DND-41 (cell line): ENCODE data around the gene AGPAT4.

ENCODE experiments used
- ATAC-seq: fragments of 200-7000 bp; cut with Tn5 transposase; 3 replicates; pipeline ENCODE4 v1.9.1; 2021; ENCODE audit warnings: low read depth; ENCODE audit not compliant: insufficient read depth
- DNase-seq: peaks from one replicate; pipeline ENCODE4 v3.0.0-alpha.2; 2020
- H2AFZ ChIP-seq: 2 replicates; pipeline ENCODE4 v1.6.0; 2012; ENCODE audit warnings: low read depth, low read length
- H3K27ac ChIP-seq: 2 replicates; pipeline ENCODE4 v1.5.1; 2012; ENCODE audit warnings: low read length, inconsistent platforms
- H3K27me3 ChIP-seq: fragments of 200-600 bp; sonication (generic); 2 replicates; pipeline ENCODE4 v1.6.0; 2012; ENCODE audit warnings: low read length, mild to moderate bottlenecking, inconsistent platforms; ENCODE audit not compliant: insufficient read depth, poor library complexity
- H3K36me3 ChIP-seq: 2 replicates; pipeline ENCODE4 v1.5.1; 2012; ENCODE audit warnings: low read length, inconsistent platforms; ENCODE audit not compliant: insufficient read depth
- H3K4me1 ChIP-seq: 2 replicates; pipeline ENCODE4 v1.5.1; 2012; ENCODE audit warnings: mild to moderate bottlenecking, low read length; ENCODE audit not compliant: insufficient read depth
- H3K4me2 ChIP-seq: 2 replicates; pipeline ENCODE4 v1.6.0; 2012; ENCODE audit warnings: mild to moderate bottlenecking, moderate library complexity, low read length, inconsistent platforms; ENCODE audit not compliant: insufficient read depth
- H3K4me3 ChIP-seq, 2 experiments: fragments of 200-600 bp in 1 of 2; shearing (Covaris generic) in 1 of 2; 2 replicates each; pipeline ENCODE4 v1.5.1; 2012 to 2016; ENCODE audit warnings: inconsistent platforms in 2 of 2, low read length in 2 of 2, mild to moderate bottlenecking in 2 of 2, low read depth in 1 of 2, moderate library complexity in 1 of 2
- H3K79me2 ChIP-seq: 2 replicates; pipeline ENCODE4 v1.6.0; 2012; ENCODE audit warnings: low read length, inconsistent platforms; ENCODE audit not compliant: insufficient read depth
- H3K9ac ChIP-seq: 2 replicates; pipeline ENCODE4 v1.6.0; 2012; ENCODE audit warnings: low read depth, mild to moderate bottlenecking, inconsistent platforms, low read length, moderate library complexity
- H3K9me3 ChIP-seq: 2 replicates; pipeline ENCODE4 v1.5.1; 2012; ENCODE audit warnings: low read length, moderate library complexity, mild to moderate bottlenecking, inconsistent platforms; ENCODE audit not compliant: insufficient read depth, severe bottlenecking
- H4K20me1 ChIP-seq: 2 replicates; pipeline ENCODE4 v1.6.0; 2012; ENCODE audit warnings: low read length; ENCODE audit not compliant: insufficient read depth
- EZH2 ChIP-seq: IDR thresholded peaks from 3 replicates; pipeline ENCODE4 v1.6.1; 2012; ENCODE audit warnings: borderline replicate concordance, low read depth, mild to moderate bottlenecking, moderate library complexity, low read length, inconsistent platforms; ENCODE audit not compliant: severe bottlenecking
- TF ChIP-seq, protein P1 (sequence below): IDR thresholded peaks from 2 replicates; pipeline ENCODE4 v1.5.1; 2012; ENCODE audit warnings: borderline replicate concordance, low read length, moderate library complexity, mild to moderate bottlenecking; ENCODE audit not compliant: poor library complexity, severe bottlenecking; ENCODE audit errors: extremely low read depth

The AGPAT4 gene

DNA sequence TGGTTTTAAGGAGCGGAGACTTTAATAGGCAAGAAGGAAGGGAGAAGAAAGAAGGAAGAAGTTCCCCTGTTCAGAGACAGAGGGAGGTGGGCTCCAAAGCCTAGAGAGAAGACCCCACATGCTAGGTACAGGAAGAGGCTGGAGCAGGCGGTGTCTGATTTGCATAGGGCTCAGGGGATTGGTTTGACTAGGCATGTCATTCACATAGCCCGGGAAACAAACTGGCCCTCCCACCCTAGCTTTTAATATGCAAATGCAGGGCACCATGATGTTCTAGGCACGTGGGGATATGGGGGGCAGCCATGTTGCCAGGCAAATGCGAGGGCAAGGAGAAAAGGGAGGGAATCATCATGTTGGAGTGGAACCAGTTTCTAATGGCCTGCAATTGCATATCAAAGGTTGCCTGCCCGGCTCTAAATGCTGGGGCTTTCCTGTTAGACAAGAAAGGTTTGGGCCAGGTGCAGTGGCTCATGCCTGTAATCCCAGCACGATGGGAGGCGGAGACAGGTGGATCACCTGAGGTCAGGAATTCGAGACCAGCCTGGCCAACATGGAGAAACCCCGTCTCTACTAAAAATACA is 34.3 kb upstream of the AGPAT4 start:
- TF ChIP-seq, protein P1, sequence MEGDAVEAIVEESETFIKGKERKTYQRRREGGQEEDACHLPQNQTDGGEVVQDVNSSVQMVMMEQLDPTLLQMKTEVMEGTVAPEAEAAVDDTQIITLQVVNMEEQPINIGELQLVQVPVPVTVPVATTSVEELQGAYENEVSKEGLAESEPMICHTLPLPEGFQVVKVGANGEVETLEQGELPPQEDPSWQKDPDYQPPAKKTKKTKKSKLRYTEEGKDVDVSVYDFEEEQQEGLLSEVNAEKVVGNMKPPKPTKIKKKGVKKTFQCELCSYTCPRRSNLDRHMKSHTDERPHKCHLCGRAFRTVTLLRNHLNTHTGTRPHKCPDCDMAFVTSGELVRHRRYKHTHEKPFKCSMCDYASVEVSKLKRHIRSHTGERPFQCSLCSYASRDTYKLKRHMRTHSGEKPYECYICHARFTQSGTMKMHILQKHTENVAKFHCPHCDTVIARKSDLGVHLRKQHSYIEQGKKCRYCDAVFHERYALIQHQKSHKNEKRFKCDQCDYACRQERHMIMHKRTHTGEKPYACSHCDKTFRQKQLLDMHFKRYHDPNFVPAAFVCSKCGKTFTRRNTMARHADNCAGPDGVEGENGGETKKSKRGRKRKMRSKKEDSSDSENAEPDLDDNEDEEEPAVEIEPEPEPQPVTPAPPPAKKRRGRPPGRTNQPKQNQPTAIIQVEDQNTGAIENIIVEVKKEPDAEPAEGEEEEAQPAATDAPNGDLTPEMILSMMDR = no peak
- TF ChIP-seq EZH2 = no peak

DNA sequence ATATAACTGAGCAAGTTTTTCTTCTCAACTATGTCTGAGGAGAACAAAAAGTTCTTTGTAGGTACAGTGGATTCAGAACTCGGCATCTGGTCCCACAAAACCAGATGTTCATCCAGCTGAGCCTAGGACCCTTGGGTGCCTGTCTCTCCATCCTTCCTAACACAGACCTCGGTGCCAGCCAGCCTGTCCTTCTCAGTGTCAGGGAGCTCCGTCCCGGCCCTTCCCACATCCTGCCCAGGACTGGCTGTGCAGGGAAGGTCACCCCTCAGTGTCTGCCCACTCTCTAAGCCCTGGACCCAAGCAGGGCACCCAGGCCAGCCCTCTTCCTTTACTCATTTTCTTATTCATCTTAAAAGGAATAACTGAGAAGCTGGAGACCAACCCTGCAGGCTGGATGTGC is 32.0 kb upstream of the AGPAT4 start:
- Histone ChIP-seq H3K9me3 (no peaks in the 10 kb centered on the region), H4K20me1 (no peaks in the 10 kb centered on the region), H3K4me1 (no peaks in the 10 kb centered on the region), H3K9ac (no peak overlapping the region), H3K27me3 (no peaks in the 10 kb centered on the region), H3K4me2 (no peak overlapping the region), H2AFZ (no peak overlapping the region; the same call in 1 of the 2 replicates), H3K79me2 (no peaks in the 10 kb centered on the region), H3K36me3 (no peaks in the 10 kb centered on the region), H3K27ac (no peak overlapping the region), H3K4me3 (no peak overlapping the region)
- DNase-seq = no peak
- ATAC-seq = no peak
- TF ChIP-seq EZH2 = no peak
- TF ChIP-seq, protein P1 = no peak

More for the DNA sequence above, 34.3 kb upstream of the AGPAT4 start:
- Histone ChIP-seq H3K79me2 (no peaks in the 10 kb centered on the region), H3K9ac (no peak overlapping the region), H3K36me3 (no peaks in the 10 kb centered on the region), H3K4me3 (no peak overlapping the region), H2AFZ (no peak overlapping the region), H3K27ac (no peak overlapping the region), H3K4me2 (no peak overlapping the region), H3K9me3 (no peaks in the 10 kb centered on the region), H3K27me3 (no peaks in the 10 kb centered on the region), H4K20me1 (no peaks in the 10 kb centered on the region), H3K4me1 (no peaks in the 10 kb centered on the region)
- ATAC-seq (no peak), DNase-seq (no peak)

DNA sequence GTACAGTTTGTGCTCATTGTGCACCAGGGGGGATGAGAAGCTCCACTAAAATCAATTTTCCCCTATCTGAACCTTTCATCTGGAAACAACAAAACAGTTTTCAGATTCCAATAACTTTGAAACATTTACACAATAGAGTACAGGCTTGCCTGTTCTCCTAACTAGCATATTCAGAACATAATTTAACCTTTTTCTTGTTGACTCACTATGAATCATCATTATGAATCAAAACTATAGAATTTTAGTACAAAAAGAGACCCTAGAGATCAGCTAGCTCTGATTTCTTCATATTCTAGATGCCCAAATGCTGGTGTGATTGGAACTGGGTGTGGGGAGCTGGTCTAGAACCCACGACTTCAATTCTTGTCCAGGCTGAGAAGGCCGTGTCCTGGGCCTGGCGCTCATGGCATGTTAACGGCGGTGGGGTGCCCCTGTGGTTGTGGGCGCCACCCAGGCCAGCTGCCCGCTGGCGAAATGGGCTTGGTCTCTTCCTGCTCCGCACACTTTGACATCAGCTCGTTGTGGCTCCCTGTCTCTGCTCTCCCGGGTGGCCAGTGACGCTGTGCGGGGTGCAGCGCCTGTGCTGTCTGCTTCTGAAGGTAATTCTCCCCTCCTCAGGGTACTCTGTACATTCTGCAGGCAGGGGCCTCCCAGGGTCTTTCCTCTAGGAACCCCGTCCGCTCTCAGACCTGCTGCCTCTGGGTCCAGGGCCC is 29.9 kb upstream of the AGPAT4 start:
- no peak overlapping the region for H3K9ac ChIP-seq
- H3K9me3 ChIP-seq = no peaks in the 10 kb centered on the region
- no peak for ATAC-seq
- TF ChIP-seq, protein P1 = no peak
- no peak for TF ChIP-seq EZH2
- H3K79me2 ChIP-seq = no peaks in the 10 kb centered on the region
- H2AFZ ChIP-seq = no peak overlapping the region
- no peaks in the 10 kb centered on the region for H3K36me3 ChIP-seq
- DNase-seq = no peak
- H3K27me3 ChIP-seq = no peaks in the 10 kb centered on the region
- no peaks in the 10 kb centered on the region for H3K4me1 ChIP-seq
- H3K27ac ChIP-seq = no peak overlapping the region
- H3K4me2 ChIP-seq = no peak overlapping the region
- H3K4me3 ChIP-seq = no peak overlapping the region
- no peaks in the 10 kb centered on the region for H4K20me1 ChIP-seq
